ENCODE results near the gene CUEDC1. TPM values are rescaled to one million over a fixed set of nuclear protein-coding genes. Genes with fewer than 3 reads are reported as not detected.

Gene CUEDC1
- total and polyA plus RNA-seq, 2 of the 13 experiments (the other 11 are each of a cell fraction or from before 2014, with no cell fraction given), result 7.4 to 12.9 TPM

GRCh38 chr17:57862694-57863667 lies 92.2 kb downstream of the CUEDC1 start (continued):
- TF ChIP-seq ZBTB4 (CRISPR knock-in tag; IDR thresholded peaks at IDR 0.05; ENCODE audit: borderline replicate concordance) (no peak), SATB2 (CRISPR knock-in tag; IDR thresholded peaks at IDR 0.05) (no peak), ZNF7 (CRISPR knock-in tag; IDR thresholded peaks at IDR 0.05) (no peak), ELF3 (CRISPR knock-in tag; IDR thresholded peaks at IDR 0.05) (peak; percentile 12; the same call in 1 of the 2 replicates), ZNF678 (CRISPR knock-in tag; IDR thresholded peaks at IDR 0.05) (no peak; the same call in 1 of the 2 replicates), ZNF136 (CRISPR knock-in tag; IDR thresholded peaks at IDR 0.05; ENCODE audit: low read depth) (no peak), PHB2 (IDR thresholded peaks at IDR 0.05; ENCODE audit: partially characterized antibody) (no peak), IRF9 (CRISPR knock-in tag; IDR thresholded peaks at IDR 0.05; ENCODE audit: borderline replicate concordance) (no peak; the same call in 1 of the 2 replicates), ZBTB42 (CRISPR knock-in tag; IDR thresholded peaks at IDR 0.05) (no peak), ZNF510 (CRISPR knock-in tag; IDR thresholded peaks at IDR 0.05; ENCODE audit: low read depth) (no peak), NONO (IDR thresholded peaks at IDR 0.05) (no peak), NONO (CRISPR knock-in tag; conservative IDR thresholded peaks at IDR 0.05) (peak; percentile 28; the same call in 1 of the 2 replicates), ZKSCAN8 (CRISPR knock-in tag; IDR thresholded peaks at IDR 0.05; ENCODE audit: borderline replicate concordance) (no peak), ZNF670 (CRISPR knock-in tag; IDR thresholded peaks at IDR 0.05; ENCODE audit: borderline replicate concordance) (no peak), KLF9 (CRISPR knock-in tag; IDR thresholded peaks at IDR 0.05; ENCODE audit: low read depth) (no peak), NR3C1 (CRISPR knock-in tag; IDR thresholded peaks at IDR 0.05) (no peak), PCBP1 (IDR thresholded peaks at IDR 0.05; ENCODE audit: borderline replicate concordance, low read depth, low read length) (no peak), MTF2 (CRISPR knock-in tag; IDR thresholded peaks at IDR 0.05; ENCODE audit: borderline replicate concordance) (no peak), JARID2 (CRISPR knock-in tag; IDR thresholded peaks at IDR 0.05; ENCODE audit: insufficient replicate concordance) (no peak), ZNF207 (IDR thresholded peaks at IDR 0.05; ENCODE audit: borderline replicate concordance) (no peak), REXO4 (CRISPR knock-in tag; IDR thresholded peaks at IDR 0.05; ENCODE audit: borderline replicate concordance) (no peak), ZNF761 (CRISPR knock-in tag; conservative IDR thresholded peaks at IDR 0.05) (no peak; the same call in 1 of the 2 replicates)
- TF ChIP-seq, protein P1, sequence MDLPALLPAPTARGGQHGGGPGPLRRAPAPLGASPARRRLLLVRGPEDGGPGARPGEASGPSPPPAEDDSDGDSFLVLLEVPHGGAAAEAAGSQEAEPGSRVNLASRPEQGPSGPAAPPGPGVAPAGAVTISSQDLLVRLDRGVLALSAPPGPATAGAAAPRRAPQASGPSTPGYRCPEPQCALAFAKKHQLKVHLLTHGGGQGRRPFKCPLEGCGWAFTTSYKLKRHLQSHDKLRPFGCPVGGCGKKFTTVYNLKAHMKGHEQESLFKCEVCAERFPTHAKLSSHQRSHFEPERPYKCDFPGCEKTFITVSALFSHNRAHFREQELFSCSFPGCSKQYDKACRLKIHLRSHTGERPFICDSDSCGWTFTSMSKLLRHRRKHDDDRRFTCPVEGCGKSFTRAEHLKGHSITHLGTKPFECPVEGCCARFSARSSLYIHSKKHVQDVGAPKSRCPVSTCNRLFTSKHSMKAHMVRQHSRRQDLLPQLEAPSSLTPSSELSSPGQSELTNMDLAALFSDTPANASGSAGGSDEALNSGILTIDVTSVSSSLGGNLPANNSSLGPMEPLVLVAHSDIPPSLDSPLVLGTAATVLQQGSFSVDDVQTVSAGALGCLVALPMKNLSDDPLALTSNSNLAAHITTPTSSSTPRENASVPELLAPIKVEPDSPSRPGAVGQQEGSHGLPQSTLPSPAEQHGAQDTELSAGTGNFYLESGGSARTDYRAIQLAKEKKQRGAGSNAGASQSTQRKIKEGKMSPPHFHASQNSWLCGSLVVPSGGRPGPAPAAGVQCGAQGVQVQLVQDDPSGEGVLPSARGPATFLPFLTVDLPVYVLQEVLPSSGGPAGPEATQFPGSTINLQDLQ (CRISPR knock-in tag; IDR thresholded peaks at IDR 0.05), result no peak

All from HepG2 (cell line).